Breast epithelium (tissue), 3 donors: Measurements from ENCODE around the gene GINS3.

ENCODE experiments used
- POLR2A ChIP-seq: fragments of 450-650 bp; IDR thresholded peaks from one replicate; pipeline ENCODE4 v1.6.1; 2016; ENCODE audit warnings: antibody characterized with exemption, mild to moderate bottlenecking, moderate library complexity
- POLR2AphosphoS5 ChIP-seq, 3 donors: sonication (generic); formaldehyde crosslinking; IDR thresholded peaks; one replicate each; pipeline ENCODE4 v1.6.1; 2017; ENCODE audit warnings: antibody characterized with exemption in 3 of 3

DNA sequence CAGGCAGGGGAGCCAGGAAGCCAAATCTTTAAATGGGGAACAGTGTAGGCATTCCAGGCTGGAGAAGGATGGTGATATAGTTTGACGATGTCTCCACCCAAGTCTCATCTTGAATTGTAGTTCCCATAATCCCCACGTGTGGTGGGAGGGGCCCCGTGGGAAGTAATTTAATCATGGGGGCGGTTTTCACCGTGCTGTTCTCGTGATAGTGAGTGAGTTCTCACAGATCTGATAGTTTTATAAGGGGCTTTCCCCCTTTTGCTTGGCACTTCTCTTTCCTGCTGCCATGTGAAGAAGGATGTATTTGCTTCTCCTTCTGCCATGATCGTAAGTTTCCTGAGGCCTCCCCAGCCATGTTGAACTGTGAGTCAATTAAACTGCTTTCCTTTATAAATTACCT, 28.8 kb downstream of the GINS3 start:
- TF ChIP-seq POLR2AphosphoS5 (IDR thresholded peaks at IDR 0.05) (no peak), POLR2A (no peak)
